ENCODE data around the gene NFIA. TPM values are rescaled to one million over a fixed set of nuclear protein-coding genes. Genes with fewer than 3 reads are reported as not detected.

The NFIA gene
- total RNA-seq, 1 experiment from 2014 or later = 20.9 TPM

GRCh38 chr1:61149010-61149860 is 66.9 kb downstream of the NFIA start:
- Histone ChIP-seq H3K4me3 (ENCODE audit: low read depth in 2 of 2, low read length in 2 of 2) (no peak overlapping the region), H3K9me3 (ENCODE audit: control insufficient read depth, insufficient read depth, low read depth, low read length) (no peaks in the 10 kb centered on the region), H3K4me1 (ENCODE audit: control insufficient read depth, insufficient read depth, low read length) (peaks cover 25% of the 10 kb centered on the region), H3K27ac (ENCODE audit: low read length) (no peak overlapping the region), H3K36me3 (ENCODE audit: control insufficient read depth, insufficient read depth, low read length) (no peaks in the 10 kb centered on the region), H3K27me3 (ENCODE audit: control insufficient read depth, insufficient read depth, low read length) (no peaks in the 10 kb centered on the region)
- in situ Hi-C loops (cut with HindIII; ENCODE audit: low pct_unique_long_range_greater_than_20kb, low sequenced_read_pairs) = no loop called here
- TF ChIP-seq, protein P1, sequence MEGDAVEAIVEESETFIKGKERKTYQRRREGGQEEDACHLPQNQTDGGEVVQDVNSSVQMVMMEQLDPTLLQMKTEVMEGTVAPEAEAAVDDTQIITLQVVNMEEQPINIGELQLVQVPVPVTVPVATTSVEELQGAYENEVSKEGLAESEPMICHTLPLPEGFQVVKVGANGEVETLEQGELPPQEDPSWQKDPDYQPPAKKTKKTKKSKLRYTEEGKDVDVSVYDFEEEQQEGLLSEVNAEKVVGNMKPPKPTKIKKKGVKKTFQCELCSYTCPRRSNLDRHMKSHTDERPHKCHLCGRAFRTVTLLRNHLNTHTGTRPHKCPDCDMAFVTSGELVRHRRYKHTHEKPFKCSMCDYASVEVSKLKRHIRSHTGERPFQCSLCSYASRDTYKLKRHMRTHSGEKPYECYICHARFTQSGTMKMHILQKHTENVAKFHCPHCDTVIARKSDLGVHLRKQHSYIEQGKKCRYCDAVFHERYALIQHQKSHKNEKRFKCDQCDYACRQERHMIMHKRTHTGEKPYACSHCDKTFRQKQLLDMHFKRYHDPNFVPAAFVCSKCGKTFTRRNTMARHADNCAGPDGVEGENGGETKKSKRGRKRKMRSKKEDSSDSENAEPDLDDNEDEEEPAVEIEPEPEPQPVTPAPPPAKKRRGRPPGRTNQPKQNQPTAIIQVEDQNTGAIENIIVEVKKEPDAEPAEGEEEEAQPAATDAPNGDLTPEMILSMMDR (IDR thresholded peaks at IDR 0.05) = no peak
- TF ChIP-seq SIN3A (IDR thresholded peaks at IDR 0.05; ENCODE audit: borderline replicate concordance, insufficient read depth, low read depth, low read length) = no peak
- TF ChIP-seq POLR2AphosphoS5 (IDR thresholded peaks at IDR 0.05; ENCODE audit: low read depth, low read length) = no peak
- TF ChIP-seq, protein P2, sequence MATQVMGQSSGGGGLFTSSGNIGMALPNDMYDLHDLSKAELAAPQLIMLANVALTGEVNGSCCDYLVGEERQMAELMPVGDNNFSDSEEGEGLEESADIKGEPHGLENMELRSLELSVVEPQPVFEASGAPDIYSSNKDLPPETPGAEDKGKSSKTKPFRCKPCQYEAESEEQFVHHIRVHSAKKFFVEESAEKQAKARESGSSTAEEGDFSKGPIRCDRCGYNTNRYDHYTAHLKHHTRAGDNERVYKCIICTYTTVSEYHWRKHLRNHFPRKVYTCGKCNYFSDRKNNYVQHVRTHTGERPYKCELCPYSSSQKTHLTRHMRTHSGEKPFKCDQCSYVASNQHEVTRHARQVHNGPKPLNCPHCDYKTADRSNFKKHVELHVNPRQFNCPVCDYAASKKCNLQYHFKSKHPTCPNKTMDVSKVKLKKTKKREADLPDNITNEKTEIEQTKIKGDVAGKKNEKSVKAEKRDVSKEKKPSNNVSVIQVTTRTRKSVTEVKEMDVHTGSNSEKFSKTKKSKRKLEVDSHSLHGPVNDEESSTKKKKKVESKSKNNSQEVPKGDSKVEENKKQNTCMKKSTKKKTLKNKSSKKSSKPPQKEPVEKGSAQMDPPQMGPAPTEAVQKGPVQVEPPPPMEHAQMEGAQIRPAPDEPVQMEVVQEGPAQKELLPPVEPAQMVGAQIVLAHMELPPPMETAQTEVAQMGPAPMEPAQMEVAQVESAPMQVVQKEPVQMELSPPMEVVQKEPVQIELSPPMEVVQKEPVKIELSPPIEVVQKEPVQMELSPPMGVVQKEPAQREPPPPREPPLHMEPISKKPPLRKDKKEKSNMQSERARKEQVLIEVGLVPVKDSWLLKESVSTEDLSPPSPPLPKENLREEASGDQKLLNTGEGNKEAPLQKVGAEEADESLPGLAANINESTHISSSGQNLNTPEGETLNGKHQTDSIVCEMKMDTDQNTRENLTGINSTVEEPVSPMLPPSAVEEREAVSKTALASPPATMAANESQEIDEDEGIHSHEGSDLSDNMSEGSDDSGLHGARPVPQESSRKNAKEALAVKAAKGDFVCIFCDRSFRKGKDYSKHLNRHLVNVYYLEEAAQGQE (IDR thresholded peaks at IDR 0.05; ENCODE audit: insufficient read depth in 1 of 2, low read depth in 2 of 2, low read length in 1 of 2) = no peak
- no peak for TF ChIP-seq TCF7L2 (IDR thresholded peaks at IDR 0.05; ENCODE audit: low read depth, low read length)
- no peak for DNase-seq (ENCODE audit: low read depth, low spot score)
- ChIA-PET CTCF (interaction anchor here (0.7 kb wide), 2 partner anchors 54 to 868 kb away, joined by 5 to 6 read pairs; no protein-coding TSS in a partner anchor), POLR2A (no interaction called here)
- no TSS peak for BruUV-seq (replicated peaks)
- 0 out of 2 replicates have a peak, but pooled peaks have one; percentile 60 for ATAC-seq
- intact Hi-C loops (cut with micrococcal nuclease; ENCODE audit: unreplicated experiment) = no loop called here

GRCh38 chr1:61151565-61151964 is 69.2 kb downstream of the NFIA start:
- ATAC-seq (no peak), DNase-seq (ENCODE audit: low read depth, low spot score) (no peak)
- CTCF ChIA-PET = interaction anchor here (1.0 kb wide), 1 partner anchor 102 kb away, joined by 4 read pairs; no protein-coding TSS in a partner anchor

More at GRCh38 chr1:61151565-61151964, 69.2 kb downstream of the NFIA start:
- peaks cover 25% of the 10 kb centered on the region for H3K4me1 ChIP-seq (ENCODE audit: control insufficient read depth, insufficient read depth, low read length)
- POLR2A ChIA-PET = no interaction called here
- no peaks in the 10 kb centered on the region for H3K27me3 ChIP-seq (ENCODE audit: control insufficient read depth, insufficient read depth, low read length)
- intact Hi-C loops (cut with micrococcal nuclease; ENCODE audit: unreplicated experiment) = no loop called here
- no peaks in the 10 kb centered on the region for H3K9me3 ChIP-seq (ENCODE audit: control insufficient read depth, insufficient read depth, low read depth, low read length)
- H3K4me3 ChIP-seq (ENCODE audit: low read depth in 2 of 2, low read length in 2 of 2) = no peak overlapping the region
- no peaks in the 10 kb centered on the region for H3K36me3 ChIP-seq (ENCODE audit: control insufficient read depth, insufficient read depth, low read length)
- TF ChIP-seq SIN3A (IDR thresholded peaks at IDR 0.05; ENCODE audit: borderline replicate concordance, insufficient read depth, low read depth, low read length) (no peak), POLR2AphosphoS5 (IDR thresholded peaks at IDR 0.05; ENCODE audit: low read depth, low read length) (no peak), TCF7L2 (IDR thresholded peaks at IDR 0.05; ENCODE audit: low read depth, low read length) (no peak)
- TF ChIP-seq, protein P1 (IDR thresholded peaks at IDR 0.05) = no peak
- TF ChIP-seq, protein P2 (IDR thresholded peaks at IDR 0.05; ENCODE audit: insufficient read depth in 1 of 2, low read depth in 2 of 2, low read length in 1 of 2) = no peak
- no TSS peak for BruUV-seq (replicated peaks)
- in situ Hi-C loops (cut with HindIII; ENCODE audit: low pct_unique_long_range_greater_than_20kb, low sequenced_read_pairs) = no loop called here
- no peak overlapping the region for H3K27ac ChIP-seq (ENCODE audit: low read length)

All from Panc1 (cell line).